GM12892 (cell line): ENCODE data around the gene HLA-DRB1.

ENCODE experiments used
- POLR2A ChIP-seq: IDR thresholded peaks from 2 replicates; pipeline ENCODE4 v1.6.1; 2011; ENCODE audit warnings: low read depth, low read length, control low read depth
- POLR2AphosphoS5 ChIP-seq: IDR thresholded peaks from 2 replicates; pipeline ENCODE4 v1.6.1; 2011; ENCODE audit warnings: low read depth, low read length, control low read depth
- TAF1 ChIP-seq: IDR thresholded peaks from 2 replicates; pipeline ENCODE4 v1.6.1; 2011; ENCODE audit warnings: low read depth, mild to moderate bottlenecking, control low read depth, low read length, borderline replicate concordance

GRCh38 chr6:32635526-32636123 is 46.0 kb upstream of the HLA-DRB1 start:
- TF ChIP-seq POLR2A (peak; percentile 57), POLR2AphosphoS5 (no peak; the same call in 1 of the 2 replicates), TAF1 (no peak)
